Stimulated activated CD8-positive, alpha-beta memory T cell treated with anti-CD3 and anti-CD28 coated beads, Interleukin-12 subunit alpha, Interleukin-12 subunit beta, amount 100 ng/mL, for 4 hours (primary cell): ENCODE results near the gene ZSCAN25.
"Not testable (repeated sequence)": the region's sequence is repeated elsewhere in the genome, so short reads cannot be mapped to it uniquely, and the experiment has no call there.

Experiments
- DNase-seq: peaks from one replicate; pipeline ENCODE4 v3.0.0-alpha.2; 2020; ENCODE audit warnings: low read depth

The ZSCAN25 gene

DNA sequence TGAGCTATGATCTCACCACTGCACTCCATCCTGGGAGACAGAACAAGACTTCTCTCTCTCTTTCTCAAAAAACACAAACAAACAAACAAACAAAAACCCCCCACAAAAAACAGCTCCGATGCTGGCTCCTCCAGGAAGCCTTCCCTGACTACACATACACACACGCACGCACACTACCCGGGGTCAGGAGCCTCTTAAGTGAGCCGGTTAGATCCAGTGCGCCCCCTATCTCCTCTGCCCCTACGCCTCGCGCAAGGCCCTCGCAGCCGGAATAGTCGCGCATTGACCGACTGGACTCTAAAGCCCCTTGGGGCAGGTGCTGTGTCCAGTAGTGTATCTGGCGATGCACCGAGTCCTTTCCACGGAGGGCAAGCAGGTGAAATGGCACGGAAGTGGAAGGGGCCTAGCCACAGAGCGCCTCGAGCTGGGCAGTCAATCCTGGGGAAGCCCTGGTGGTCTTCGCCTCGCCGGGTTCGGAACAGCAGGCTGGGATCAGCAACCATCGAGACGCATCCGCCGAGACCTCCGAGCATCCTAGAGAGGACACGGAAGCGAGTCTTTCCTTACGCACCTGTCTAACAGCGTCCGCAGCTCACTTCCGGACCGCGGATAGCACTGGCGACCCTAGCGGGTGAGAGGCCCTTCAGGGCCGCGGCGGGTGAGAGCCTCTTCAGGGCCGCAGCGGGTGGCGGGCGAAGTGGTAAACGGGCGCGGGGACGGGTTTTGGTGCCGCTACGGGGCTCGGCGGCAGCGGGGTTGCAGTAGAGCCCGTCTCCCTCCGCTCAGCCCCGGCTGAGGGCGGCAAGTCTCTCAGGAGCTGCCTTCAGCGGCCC, at the start of gene ZSCAN25:
TSS of gene ZSCAN25 (plus strand) at position 588 of the 833 bp plus-strand sequence. CDS start 2,661 bp downstream, outside the sequence.
- DNase-seq, result peak; percentile 70

DNA sequence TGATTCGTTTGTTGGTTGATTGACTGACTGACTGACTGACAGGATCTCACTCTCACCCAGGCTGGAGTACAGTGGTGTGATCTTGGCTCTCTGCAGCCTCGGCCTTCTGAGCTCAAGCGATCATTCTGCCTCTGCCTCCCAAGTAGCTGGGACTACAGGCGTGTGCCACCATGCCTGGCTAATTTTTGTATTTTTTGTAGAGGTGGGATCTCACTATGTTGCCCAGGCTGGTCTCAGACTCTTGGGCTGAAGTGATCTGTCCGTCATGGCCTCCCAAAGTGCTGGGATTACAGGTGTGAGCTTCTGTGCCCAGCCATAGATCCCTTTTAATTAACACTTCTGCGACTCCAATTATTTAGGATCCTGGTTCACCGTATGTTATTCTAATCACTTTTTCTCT, 48.0 kb upstream of the ZSCAN25 start:
- not testable (repeated sequence) for DNase-seq

DNA sequence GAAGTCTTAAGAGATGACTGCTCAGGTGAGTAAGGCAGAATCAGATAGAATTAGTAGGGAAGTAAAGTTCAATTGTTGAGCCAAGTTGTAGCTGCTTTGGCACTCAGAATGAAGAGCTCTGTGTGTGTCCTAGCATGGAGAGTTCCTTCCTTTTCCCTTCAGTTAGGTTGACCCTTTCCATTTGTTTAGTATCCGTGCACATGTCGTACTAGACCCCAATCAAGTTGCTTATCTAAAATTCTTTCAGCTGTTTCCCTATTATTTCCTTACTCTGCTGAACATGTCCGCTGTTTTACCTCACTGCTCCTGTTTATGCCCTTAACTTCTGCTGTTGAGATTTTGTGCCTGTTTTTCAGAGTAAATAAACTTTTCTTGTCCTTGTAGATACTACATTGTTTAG, 45.0 kb upstream of the ZSCAN25 start:
- no peak for DNase-seq

DNA sequence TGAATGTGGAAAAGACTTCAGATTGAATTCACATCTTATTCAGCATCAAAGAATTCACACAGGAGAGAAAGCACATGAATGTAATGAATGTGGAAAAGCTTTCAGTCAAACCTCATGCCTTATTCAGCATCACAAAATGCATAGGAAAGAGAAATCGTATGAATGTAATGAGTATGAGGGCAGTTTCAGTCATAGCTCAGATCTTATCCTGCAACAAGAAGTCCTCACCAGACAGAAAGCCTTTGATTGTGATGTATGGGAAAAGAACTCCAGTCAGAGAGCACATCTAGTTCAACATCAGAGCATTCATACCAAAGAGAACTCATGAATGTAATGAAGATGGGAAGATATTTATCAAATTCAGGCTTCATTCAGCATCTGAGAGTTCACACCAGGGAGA, 43.5 kb upstream of the ZSCAN25 start:
- no peak for DNase-seq

DNA sequence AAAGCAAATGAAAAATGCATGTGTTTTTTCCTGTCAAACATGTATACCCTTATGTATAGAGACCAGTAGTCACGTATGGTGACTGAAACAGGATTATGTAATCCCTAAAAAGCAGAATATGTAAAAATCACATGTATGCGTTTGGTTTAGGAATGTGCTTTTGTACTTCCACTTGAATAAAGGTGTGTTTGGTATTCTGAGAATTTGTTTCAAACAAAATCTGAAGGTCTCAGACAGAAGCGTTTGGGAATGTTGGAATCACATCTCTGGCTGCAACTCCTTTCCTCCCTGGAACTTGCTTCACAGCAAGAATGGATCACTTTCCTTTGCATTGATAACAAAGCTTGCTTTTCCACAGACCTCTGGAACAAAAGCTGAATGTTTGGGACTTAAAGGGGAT, 40.5 kb upstream of the ZSCAN25 start:
- DNase-seq, result no peak

DNA sequence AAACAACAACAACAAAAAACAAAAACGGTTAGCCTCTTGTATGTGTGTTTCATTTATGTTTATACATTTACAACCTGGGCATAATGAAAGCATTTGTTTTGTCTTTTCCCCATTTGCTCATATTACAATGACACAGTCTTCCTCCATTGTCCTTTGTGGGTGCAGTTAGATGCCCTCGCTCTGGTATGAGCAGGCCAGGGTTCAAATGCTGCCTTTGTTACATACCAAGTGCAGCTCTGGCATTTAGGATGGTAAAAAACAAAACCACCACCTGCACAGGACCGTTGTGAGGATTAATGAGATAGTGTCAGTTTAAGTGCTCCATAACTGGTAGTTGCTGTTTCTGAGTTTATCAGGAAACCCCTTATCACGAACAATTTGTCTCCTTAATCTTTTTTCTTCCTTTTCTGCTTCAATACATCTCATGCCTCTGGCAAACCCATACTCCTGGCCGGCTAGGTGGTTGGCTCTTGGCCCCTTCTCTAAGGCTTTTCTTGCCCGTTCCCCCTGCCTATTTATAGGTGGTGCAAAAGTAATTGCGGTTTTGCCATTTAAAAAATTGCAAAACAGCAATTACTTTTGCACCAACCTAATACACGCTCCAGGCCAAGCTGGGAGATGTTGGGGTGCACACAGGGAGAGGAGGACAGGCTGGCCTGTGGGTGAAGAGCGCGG, 37.3 kb upstream of the ZSCAN25 start:
- DNase-seq, result no peak

DNA sequence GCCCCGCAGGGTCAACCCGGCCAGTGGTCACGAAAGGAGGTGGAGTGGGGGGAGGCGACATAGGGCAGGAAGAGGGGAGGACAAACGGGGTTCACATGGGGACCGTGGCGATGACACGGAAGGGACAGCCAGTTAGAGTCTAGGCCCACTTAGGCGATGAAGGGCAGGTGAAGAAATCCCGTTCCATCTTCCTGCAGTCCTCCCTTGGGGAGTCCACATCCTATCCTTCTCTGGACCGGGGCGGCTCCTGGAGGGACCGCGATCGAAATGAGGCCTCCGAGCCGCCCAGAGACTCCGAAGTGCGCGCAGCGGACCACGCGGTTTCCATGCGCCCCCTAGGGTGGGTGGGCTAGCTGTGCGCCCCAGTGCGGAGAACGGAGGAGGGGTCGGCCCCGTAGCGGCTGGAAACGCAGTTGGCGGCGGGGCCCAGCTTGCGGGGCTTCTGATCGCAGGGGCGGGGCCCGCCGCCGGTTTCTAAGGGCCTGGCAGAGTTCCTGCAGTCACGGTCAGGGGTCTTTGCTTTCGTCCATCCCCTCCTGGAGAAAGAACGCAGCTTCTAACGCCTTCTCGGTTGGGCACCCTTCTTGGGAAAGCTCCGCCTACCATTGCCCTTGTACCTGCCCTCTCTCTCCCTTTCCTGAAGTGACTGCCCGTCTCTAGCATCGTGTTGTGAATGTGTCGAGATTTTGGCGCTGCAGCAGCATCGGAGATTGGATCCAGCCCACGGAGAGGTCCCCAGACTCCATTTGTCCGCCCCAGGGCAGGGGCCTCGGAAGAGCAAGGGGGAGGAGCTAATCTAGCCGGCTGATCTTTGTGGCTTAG, 36.6 kb upstream of the ZSCAN25 start:
- DNase-seq, result peak; percentile 46

DNA sequence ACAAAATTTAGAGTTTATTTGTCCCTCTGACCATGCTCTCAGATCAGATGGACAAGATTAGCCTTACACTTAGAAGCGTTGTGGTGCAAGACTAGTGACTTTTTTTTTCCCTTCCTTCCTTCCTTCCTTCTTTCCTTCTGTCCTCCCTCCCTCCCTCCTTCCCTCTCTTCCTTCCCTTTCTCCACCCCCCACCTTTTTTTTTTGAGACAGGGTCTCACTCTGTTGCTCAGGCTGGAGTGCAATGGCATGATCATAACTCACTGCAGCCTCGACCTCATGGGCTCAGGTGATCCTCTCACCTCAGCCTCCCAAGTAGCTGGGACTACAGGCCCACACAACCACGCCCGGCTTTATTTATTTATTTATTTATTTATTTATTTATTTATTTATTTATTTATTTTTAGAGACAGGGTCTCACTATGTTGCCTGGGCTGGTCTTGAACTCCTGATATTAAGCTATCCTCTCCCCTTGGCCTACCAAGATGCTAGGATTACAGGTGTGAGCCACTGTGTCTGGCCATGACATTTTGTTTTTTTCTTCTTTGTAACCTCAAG, 35.9 kb upstream of the ZSCAN25 start:
- DNase-seq, result not testable (repeated sequence)

DNA sequence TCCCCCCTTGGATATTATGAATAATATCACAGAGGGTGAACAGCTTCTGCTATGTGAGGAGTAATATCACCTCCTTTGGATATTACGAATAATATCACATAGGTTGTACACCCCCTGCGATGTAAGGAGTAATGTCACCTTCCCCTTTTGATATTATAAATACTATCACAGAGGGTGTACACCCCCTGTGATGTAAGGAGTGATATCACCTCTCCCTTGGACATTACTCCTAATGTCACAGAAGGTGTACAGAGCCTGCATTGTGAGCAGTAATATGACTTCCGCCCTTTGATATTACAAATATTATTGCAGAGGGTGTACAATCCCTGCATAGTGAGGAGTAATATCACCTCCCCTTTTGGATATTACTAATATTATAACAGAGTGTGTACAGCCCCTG, 27.9 kb upstream of the ZSCAN25 start:
- DNase-seq, result no peak

DNA sequence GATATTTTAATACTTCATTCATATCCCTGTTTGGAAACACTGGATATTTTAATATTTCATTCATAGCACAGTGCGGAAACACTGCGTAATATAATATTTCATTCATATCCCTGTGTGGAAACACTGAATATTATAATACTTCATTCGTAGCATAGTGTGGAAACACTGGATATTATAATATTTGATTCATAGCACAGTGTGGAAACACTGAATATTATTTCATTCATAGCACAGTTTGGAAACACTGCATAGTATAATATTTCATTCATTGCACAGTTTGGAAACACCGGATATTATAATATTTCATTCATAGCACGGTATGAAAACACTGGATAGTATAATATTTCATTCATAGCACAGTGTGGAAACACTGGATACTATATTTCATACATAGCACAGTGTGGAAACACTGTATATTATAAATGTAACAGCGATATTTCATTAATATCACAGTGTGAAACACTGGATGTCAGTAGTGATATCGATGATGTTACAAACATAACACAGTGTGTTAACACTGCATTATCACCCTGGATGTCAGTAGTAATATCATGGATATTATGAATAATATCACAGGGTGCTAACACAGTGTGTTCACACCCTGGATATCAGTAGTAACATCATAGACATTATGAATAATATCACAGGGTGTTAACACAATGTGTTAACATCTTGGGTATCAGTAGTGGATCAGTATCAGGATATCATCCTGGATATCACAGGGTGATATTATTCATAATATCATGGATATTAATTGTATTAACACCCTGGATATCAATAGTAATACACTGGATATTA, 21.6 kb upstream of the ZSCAN25 start:
- DNase-seq, result no peak

DNA sequence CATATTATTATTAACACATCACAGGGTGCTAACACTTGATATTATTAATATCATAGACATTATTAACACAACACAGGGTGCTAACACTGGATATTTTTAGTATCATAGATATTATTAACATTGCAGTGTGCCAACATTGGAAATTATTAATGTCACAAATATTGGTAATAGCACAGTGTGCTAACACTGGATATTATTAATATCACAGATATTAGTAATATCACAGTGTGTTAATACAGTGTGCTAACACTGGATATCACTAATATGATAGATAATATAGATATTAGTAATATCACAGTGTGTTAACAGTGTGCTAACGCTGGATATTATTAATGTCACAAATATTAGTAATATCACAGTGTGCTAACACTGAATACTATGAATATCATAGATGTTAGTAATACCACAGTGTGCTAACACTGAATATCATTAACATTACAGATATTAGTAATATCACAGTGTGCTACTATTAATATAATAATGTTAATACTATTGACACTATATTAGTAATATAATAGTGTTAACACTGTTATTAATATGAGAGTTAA, 20.3 kb upstream of the ZSCAN25 start:
- no peak for DNase-seq

DNA sequence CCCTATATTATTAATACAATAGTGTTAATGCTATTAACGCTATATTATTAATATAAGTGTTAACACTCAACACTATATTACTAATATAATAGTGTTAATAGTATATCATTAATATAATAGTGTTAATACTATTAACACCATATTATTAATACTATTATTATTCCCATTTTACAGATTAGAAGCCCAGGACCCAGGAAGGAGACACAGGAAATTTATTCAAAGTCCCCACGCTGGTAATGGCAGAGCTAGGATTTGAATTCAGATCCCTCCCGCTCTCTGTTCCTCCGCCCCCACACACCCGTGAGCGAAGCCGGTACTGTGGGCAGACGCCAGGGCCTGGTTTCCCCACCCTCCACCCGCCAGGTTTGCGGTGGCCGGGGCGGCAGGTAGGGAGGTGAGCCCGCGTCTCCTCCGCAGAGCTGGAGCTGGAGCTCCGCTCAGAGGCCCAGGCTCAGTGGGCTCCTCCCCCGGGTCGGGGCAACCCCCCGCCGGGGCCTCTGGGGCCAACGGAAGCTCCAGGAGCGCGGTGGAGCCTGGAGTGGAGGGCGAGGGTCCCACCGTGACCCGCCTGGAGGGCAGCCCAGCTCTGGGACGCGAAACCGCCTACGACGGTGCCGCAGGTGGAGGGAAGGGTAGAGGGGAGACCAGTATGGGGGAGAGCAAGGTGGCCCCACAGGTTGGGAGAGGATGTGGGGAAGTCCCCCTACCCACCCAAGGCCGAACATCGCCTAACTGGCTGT, 18.8 kb upstream of the ZSCAN25 start, which contains the start of gene TMEM225B:
TSS of gene TMEM225B (plus strand) at position 506 of the 740 bp plus-strand sequence. CDS start 6,122 bp downstream, outside the sequence.
- no peak for DNase-seq

DNA sequence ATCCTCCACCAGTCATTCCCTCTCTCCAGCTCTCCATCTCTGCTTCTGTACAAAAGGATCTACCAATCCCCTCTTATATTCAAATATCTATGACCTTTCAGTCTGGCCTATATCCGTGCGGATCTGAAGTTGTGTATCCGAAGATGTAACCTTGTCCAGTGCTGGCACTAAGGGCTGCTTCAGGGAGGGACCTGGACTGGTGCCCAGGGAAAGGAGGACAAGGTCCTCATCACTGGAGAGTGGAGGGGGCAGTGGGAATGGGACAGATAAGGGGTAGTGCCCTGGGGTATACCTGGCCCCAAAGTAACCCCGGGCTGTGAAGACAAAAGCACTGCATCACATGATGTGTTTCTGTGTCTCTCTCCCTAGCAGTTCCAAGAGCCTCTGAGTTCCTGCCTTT, 16.9 kb upstream of the ZSCAN25 start:
- DNase-seq, result no peak

DNA sequence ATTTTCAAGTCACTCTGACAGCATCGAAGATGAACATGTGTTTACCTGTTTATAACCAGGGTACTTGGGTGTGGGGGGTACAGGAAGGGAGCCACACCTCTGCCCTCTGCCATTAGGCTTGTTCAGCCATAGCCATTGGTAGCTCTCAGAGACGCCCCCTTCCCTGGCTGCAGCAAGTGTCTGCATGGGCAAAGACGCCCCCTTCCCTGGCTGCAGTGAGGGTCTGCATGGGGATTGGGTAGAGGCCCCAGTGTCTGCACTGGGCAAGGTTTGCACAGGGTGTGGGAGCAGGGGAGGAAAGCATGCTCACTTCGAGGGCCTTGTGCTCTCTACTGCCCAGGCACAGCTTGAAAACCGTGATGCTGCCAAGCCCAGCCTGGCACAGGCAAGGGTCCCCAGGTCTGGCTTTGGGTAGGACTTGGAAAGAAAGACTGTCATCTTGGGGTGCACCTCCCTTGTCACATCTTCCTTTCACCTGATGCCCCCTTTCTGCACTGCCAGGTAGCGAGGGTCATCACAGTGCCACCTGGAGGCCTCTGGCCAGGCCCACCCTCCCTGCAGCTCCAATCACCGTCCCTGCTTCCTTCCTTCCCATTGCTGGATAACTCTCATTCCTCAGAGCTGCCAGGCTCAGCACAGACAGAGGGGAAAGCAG, 15.0 kb upstream of the ZSCAN25 start:
- no peak for DNase-seq

DNA sequence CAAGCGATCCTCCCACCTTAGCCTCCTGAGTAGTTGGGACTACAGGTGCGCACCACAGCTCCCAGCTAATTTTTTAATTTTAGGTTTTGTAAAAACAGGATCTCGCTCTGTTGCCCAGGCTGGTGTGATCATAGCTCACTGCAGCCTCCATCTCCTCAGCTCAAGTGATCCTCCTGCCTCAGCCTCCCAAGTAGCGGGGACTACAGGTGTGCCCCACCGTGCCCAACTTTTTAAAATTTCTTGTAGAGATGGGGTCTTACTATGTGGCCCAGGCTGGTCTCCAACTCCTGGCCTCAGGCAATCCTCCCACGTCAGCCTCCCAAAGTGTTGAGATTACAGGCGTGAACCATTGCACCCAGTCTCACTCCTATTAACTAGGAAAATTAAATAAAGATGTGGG, 11.2 kb upstream of the ZSCAN25 start:
- DNase-seq, result no peak

DNA sequence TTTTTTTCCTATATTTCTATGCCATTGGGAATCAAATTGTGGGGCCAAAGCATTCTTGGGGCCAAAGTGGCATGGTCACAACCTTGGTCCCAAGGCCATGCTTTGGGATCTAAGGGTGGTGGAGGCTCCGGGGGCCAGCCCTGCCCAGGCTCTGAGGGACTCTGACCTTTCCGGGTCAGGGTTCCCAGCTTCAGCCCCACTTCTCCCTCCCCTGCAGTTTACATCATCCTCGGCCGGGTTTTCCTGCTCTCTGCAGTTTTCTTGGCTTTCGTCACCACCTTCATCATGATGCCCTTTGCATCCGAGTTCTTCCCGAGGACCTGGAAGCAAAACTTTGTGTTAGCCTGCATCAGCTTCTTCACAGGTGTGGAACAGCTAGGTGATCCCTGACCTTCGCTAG, 10.2 kb upstream of the ZSCAN25 start:
- no peak for DNase-seq

DNA sequence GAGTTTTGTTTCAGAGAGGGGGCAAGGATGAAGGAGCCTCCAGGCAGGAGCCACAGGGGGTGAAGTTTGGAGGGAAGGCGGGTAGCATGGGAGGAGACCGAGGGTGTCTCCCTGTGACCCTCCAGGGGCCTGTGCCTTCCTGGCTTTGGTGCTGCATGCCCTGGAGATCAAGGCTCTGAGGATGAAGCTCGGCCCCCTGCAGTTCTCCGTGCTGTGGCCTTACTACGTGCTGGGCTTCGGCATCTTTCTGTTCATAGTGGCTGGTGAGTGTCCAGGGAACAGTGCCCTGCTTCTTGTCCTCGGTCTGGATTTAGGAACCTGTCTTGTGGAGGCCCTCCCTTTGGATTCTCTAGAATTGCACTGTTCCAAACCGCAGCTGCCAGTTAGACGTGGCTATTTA, 9.2 kb upstream of the ZSCAN25 start:
- no peak for DNase-seq

DNA sequence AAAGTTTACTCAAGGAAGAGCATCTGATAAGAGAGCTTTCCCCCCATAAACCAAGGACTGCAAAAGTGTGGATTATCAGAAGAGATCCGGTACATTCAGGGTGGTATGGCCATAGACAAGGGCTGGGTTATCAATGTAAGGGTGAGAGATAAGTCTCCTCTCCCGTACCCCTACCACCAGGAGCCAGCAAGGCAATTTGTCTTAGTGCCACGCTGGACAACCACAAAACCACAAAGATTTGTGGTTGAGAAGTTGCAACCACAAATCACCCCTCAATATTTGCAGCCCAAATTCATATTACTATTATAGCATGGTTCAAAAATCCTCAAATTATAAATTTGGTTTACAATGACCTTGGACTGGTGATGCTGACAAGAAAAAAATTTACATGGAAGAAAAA, 2.3 kb upstream of the ZSCAN25 start:
- DNase-seq, result no peak

DNA sequence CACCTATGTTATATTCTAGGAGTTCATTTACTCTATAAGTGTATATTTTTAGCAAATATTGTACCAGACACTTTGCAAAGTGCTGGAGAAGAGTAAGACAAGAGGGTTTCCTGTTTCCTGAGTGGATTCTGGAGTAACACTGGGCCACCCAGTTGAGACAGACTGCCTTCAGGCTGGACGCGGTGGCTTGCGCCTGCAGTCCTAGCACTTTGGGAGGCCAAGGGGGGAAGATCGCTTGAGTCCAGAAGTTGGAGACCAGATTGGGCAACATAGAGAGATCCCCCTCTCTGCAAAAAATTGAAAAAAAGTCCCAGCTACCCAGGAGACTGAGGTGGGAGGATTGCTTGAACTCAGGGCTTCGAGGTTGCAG, 772 bp upstream of the ZSCAN25 start:
- DNase-seq, result no peak
